GM12874 (cell line): ENCODE results near the gene TNFSF12.

Experiments used
- TF ChIP-seq, protein P1 (sequence below): IDR thresholded peaks from 2 replicates; pipeline ENCODE4 v1.5.1; 2011; ENCODE audit warnings: low read depth, mild to moderate bottlenecking, control low read depth, low read length, moderate library complexity; ENCODE audit not compliant: insufficient read depth

TNFSF12 gene

GRCh38 chr17:7549401-7550055, 670 bp downstream of the TNFSF12 start:
- TF ChIP-seq, protein P1, sequence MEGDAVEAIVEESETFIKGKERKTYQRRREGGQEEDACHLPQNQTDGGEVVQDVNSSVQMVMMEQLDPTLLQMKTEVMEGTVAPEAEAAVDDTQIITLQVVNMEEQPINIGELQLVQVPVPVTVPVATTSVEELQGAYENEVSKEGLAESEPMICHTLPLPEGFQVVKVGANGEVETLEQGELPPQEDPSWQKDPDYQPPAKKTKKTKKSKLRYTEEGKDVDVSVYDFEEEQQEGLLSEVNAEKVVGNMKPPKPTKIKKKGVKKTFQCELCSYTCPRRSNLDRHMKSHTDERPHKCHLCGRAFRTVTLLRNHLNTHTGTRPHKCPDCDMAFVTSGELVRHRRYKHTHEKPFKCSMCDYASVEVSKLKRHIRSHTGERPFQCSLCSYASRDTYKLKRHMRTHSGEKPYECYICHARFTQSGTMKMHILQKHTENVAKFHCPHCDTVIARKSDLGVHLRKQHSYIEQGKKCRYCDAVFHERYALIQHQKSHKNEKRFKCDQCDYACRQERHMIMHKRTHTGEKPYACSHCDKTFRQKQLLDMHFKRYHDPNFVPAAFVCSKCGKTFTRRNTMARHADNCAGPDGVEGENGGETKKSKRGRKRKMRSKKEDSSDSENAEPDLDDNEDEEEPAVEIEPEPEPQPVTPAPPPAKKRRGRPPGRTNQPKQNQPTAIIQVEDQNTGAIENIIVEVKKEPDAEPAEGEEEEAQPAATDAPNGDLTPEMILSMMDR: no peak

GRCh38 chr17:7550344-7550743, 1.5 kb downstream of the TNFSF12 start:
- TF ChIP-seq, protein P1: no peak

DNA sequence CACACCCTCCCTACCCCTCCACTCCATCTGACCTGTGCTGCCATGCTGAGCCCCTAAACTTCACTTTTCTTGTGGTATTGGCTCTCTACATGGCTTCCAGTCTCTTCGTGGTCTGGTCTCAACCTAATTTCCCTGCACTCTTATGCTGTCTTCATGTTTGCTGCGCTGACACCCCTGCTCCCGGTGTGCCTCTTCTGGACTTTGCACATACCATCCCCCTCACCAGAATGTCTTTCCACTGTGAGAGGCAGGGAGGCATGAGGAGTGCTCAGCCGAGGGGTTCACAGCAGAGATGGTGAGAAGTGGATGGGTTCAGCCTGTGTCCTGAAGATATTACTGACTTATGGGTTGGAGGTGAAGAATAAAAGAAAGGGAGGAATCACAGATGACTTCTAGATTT, 2.5 kb downstream of the TNFSF12 start:
- TF ChIP-seq, protein P1: no peak

DNA sequence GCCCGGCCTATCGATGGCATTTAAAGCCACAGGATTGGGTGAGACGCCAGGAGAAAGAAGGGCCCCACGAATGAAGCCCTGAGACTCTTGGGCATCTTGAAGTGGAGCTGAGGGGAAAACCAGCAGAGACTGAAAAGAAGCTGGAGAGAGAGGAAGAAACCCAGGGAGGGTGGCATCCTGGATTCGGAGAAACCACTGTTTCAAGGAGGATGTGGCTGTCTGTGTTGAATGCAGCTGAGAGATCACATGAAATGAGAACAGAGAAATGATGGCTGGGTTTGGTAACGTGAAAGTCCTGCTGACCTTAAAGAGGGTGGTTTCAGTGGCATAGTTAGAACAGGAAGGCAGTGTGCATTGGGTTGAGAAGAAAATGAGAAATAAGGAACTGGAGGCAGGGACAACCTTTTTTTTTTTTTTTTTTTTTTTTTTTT, 3.8 kb downstream of the TNFSF12 start:
- TF ChIP-seq, protein P1: no peak

DNA sequence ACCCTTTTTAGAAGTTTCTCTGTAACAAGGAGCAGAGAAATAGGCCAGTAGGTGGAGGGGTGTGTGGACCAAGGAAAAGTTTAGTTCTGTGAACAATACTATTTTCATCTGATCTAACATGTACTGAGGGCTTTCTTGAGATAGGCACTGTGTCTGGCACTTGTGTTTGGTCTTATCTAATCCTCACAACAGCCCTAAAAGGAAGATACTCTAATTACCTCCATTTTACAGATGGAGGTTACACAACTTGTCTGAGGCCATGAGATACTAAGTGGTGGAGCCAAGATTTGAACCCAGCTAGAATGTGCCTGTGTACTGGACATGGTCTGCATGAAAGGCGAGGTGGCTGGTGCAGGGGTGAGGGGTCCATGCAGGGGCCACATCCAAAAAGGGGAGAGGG, 4.5 kb downstream of the TNFSF12 start:
- TF ChIP-seq, protein P1: no peak

- TF ChIP-seq, protein P1: no peak
These were observed 6.6 kb downstream of the TNFSF12 start for GRCh38 chr17:7555320-7555948.

DNA sequence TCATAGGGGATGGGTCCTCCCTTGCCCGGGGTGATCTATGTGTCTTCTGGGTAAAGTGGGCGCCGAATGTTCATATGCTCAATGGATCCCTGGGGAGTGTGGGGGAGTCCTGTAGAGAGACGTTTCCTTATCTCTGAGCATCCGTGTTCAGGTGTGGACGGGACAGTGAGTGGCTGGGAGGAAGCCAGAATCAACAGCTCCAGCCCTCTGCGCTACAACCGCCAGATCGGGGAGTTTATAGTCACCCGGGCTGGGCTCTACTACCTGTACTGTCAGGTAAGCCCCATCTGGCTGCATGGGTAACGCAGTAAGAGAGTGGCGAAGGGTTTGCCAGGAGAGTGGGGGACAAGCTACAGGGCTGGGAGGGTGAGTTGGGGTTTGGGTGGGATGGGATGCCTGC, 7.8 kb downstream of the TNFSF12 start:
- TF ChIP-seq, protein P1: no peak
